B cell (primary cell): ENCODE data around the gene CPPED1. TPM values are rescaled to one million over a fixed set of nuclear protein-coding genes. Genes with fewer than 3 reads are reported as not detected.

Experiments used
- ATAC-seq: fragments of 200-7000 bp; cut with Tn5 transposase; one replicate; pipeline ENCODE4 v1.10.0; 2021; ENCODE audit warnings: low read depth, mild to moderate bottlenecking, moderate number of reproducible peaks, moderate library complexity
- CTCF ChIA-PET: fragments of 350-600 bp; sonication (Branson Sonifier 250); formaldehyde crosslinking; loops from one replicate; lab custom pipeline; 2021; ENCODE audit warnings: antibody characterized with exemption, inconsistent platforms; lab: Charles Lee
- POLR2A ChIA-PET: fragments of 350-600 bp; sonication (Branson Sonifier 250); formaldehyde crosslinking; loops from one replicate; lab custom pipeline; 2021; ENCODE audit warnings: antibody characterized with exemption; lab: Charles Lee
- DNase-seq: peaks from one replicate; pipeline ENCODE4 v3.0.0; 2013
- H2AFZ ChIP-seq: 2 replicates; pipeline ENCODE4 v1.6.1; 2012; ENCODE audit warnings: mild to moderate bottlenecking, low read depth, low read length; ENCODE audit not compliant: insufficient read depth, poor library complexity, severe bottlenecking
- H3K27ac ChIP-seq, 2 donors: 1 replicate in 1 of 2; 2 replicates in 1 of 2; pipeline ENCODE4 v1.5.1; 2012 to 2013; ENCODE audit warnings: low read length in 2 of 2, mild to moderate bottlenecking in 2 of 2, moderate library complexity in 1 of 2
- H3K27me3 ChIP-seq, 4 experiments: fragments of 200-600 bp in 1 of 4; sonication (generic) in 1 of 4; replicated peaks in 1 of 4; 1 replicate in 2 of 4; 2 replicates in 2 of 4; pipeline versions ENCODE4 v1.6.1 to v1.7.0; 2013 to 2016; ENCODE audit warnings: low read length in 3 of 4, mild to moderate bottlenecking in 2 of 4, mixed read lengths in 1 of 4, moderate library complexity in 1 of 4; ENCODE audit not compliant: insufficient read depth in 4 of 4, control insufficient read depth in 3 of 4; ENCODE audit errors: control extremely low read depth in 1 of 4
- H3K36me3 ChIP-seq, 2 experiments: replicated peaks in 1 of 2; 1 replicate in 1 of 2; 2 replicates in 1 of 2; pipeline versions ENCODE4 v1.6.1 to v1.7.1; 2013; ENCODE audit warnings: low read length in 1 of 2; ENCODE audit not compliant: insufficient read depth in 2 of 2, control insufficient read depth in 1 of 2; ENCODE audit errors: control extremely low read depth in 1 of 2, extremely low read depth in 1 of 2
- H3K4me1 ChIP-seq, 2 donors: fragments of 200-600 bp in 1 of 2; sonication (generic) in 1 of 2; 1 replicate in 1 of 2; 2 replicates in 1 of 2; pipeline versions ENCODE4 v1.5.1 to v1.6.1; 2013 to 2017; ENCODE audit warnings: low read length in 2 of 2; ENCODE audit not compliant: control insufficient read depth in 2 of 2, insufficient read depth in 2 of 2
- H3K4me2 ChIP-seq: replicated peaks from 2 replicates; pipeline ENCODE3; 2012; ENCODE audit warnings: mild to moderate bottlenecking, low read depth, low read length; ENCODE audit not compliant: poor library complexity, severe bottlenecking
- H3K4me3 ChIP-seq, 5 experiments: fragments of 200-600 bp in 1 of 5; sonication (generic) in 1 of 5; 1 replicate in 3 of 5; 2 replicates in 2 of 5; pipeline versions ENCODE4 v1.5.1 to v1.7.0; 2011 to 2016; ENCODE audit warnings: low read length in 4 of 5, mild to moderate bottlenecking in 4 of 5, low read depth in 2 of 5, control low read depth in 1 of 5, moderate library complexity in 1 of 5; ENCODE audit not compliant: insufficient read depth in 1 of 5; ENCODE audit errors: control extremely low read depth in 1 of 5, extremely low read depth in 1 of 5
- H3K79me2 ChIP-seq: fragments of 200-600 bp; sonication (generic); one replicate; pipeline ENCODE4 v1.6.0; 2016; ENCODE audit warnings: low read length; ENCODE audit not compliant: control insufficient read depth, insufficient read depth
- H3K9ac ChIP-seq: fragments of 200-600 bp; sonication (generic); 2 replicates; pipeline ENCODE4 v1.6.1; 2017; ENCODE audit warnings: mild to moderate bottlenecking, low read length, moderate library complexity
- H3K9me3 ChIP-seq, 3 donors: one replicate each; pipeline versions ENCODE4 v1.6.1 to v1.7.1; 2013; ENCODE audit warnings: low read length in 2 of 3; ENCODE audit not compliant: control insufficient read depth in 2 of 3, insufficient read depth in 1 of 3; ENCODE audit errors: control extremely low read depth in 1 of 3
- H4K20me1 ChIP-seq: 2 replicates; pipeline ENCODE4 v1.6.0; 2012; ENCODE audit warnings: mild to moderate bottlenecking, low read length; ENCODE audit not compliant: insufficient read depth, control insufficient read depth, poor library complexity, severe bottlenecking
- H3K27ac Mint-ChIP-seq: one replicate; pipeline ENCODE4 v1.8.0; 2021; ENCODE audit warnings: mixed read lengths
- H3K27me3 Mint-ChIP-seq: one replicate; pipeline ENCODE4 v1.8.0; 2021; ENCODE audit warnings: mixed read lengths
- H3K4me1 Mint-ChIP-seq: one replicate; pipeline ENCODE4 v1.8.0; 2021; ENCODE audit warnings: mixed read lengths
- H3K4me3 Mint-ChIP-seq: one replicate; pipeline ENCODE4 v1.8.0; 2021; ENCODE audit warnings: mixed read lengths
- H3K9me3 Mint-ChIP-seq: one replicate; pipeline ENCODE4 v1.8.0; 2022; ENCODE audit warnings: mixed read lengths; ENCODE audit not compliant: insufficient read depth
- EZH2 ChIP-seq: IDR thresholded peaks from 2 replicates; pipeline ENCODE4 v1.6.1; 2012; ENCODE audit warnings: borderline replicate concordance, low read depth, mild to moderate bottlenecking, moderate library complexity, low read length; ENCODE audit not compliant: insufficient read depth, poor library complexity, severe bottlenecking
- WGBS: methylation state at CpG from one replicate; pipeline ENCODE4 v1.1.5; 2013; ENCODE audit warnings: missing lambda C conversion rate; ENCODE audit not compliant: insufficient coverage; 5-methylcytosine and 5-hydroxymethylcytosine counted together
- intact Hi-C: fragments of 100-400 bp; cut with micrococcal nuclease; formaldehyde crosslinking; loops from one replicate; pipeline ENCODE4 v1.10.0; 2022
- polyA plus RNA-seq: library from polyadenylated mRNA; depleted of rRNA; stranded (reverse); fragments of >200 nt; gene quantifications from 2 replicates; pipeline ENCODE4 v1.2.3, GENCODE V29; 2012
- total RNA-seq, 2 donors: library from RNA; stranded (reverse); fragments of 120-200 nt in 1 of 2; gene quantifications; 1 replicate in 1 of 2; 2 replicates in 1 of 2; pipeline versions ENCODE4 v1.2.3 to v1.2.4, GENCODE V29; 2013 to 2022
- TF ChIP-seq, protein P1 (sequence below): fragments of 200-600 bp; IDR thresholded peaks from one replicate; pipeline ENCODE4 v1.8.0; 2022; ENCODE audit warnings: antibody characterized with exemption, mild to moderate bottlenecking

The CPPED1 gene
- total and polyA plus RNA-seq, 2 donors (not counting 1 experiment from before 2014, with no cell fraction given), result 5.9 to 11.3 TPM

DNA sequence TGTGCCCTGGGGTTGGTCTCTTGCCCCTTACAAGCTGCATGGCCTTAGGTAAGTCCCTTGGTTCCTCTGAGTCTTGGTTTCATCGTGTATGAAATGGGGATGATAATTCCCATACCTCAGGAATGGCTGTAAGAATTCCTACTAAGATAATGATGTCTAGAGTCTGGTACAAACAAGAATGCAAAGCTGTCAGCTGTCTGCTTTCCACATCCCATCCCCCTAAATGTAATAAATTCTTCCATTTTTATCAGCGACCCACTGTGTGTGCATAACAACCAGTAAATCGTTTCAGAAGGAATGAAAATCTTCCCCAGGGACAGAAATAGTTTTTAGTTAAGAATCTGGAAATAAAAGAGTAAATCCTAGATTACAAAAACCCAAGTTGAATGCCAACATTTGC, 95.4 kb downstream of the CPPED1 start:
- no peak overlapping the region for H3K4me2 ChIP-seq
- H3K27ac Mint-ChIP-seq, result no peak overlapping the region
- no peak overlapping the region for H2AFZ ChIP-seq
- H3K27me3 Mint-ChIP-seq, result no peaks in the 10 kb centered on the region
- no peaks in the 10 kb centered on the region for H3K4me1 ChIP-seq
- no peaks in the 10 kb centered on the region for H3K27me3 ChIP-seq
- H3K36me3 ChIP-seq, result peaks cover 0 to 3% of the 10 kb centered on the region in 2 experiments
- intact Hi-C loops, result no loop called here
- WGBS, result no CpG with 5 or more reads among the region's 3 CpGs
- ATAC-seq (no peak), DNase-seq (no peak)
- no peak overlapping the region for H3K4me3 Mint-ChIP-seq
- H3K9ac ChIP-seq, result no peak overlapping the region
- ChIA-PET CTCF (no interaction called here), POLR2A (no interaction called here)
- H3K9me3 Mint-ChIP-seq, result no peaks in the 10 kb centered on the region
- TF ChIP-seq, protein P1, sequence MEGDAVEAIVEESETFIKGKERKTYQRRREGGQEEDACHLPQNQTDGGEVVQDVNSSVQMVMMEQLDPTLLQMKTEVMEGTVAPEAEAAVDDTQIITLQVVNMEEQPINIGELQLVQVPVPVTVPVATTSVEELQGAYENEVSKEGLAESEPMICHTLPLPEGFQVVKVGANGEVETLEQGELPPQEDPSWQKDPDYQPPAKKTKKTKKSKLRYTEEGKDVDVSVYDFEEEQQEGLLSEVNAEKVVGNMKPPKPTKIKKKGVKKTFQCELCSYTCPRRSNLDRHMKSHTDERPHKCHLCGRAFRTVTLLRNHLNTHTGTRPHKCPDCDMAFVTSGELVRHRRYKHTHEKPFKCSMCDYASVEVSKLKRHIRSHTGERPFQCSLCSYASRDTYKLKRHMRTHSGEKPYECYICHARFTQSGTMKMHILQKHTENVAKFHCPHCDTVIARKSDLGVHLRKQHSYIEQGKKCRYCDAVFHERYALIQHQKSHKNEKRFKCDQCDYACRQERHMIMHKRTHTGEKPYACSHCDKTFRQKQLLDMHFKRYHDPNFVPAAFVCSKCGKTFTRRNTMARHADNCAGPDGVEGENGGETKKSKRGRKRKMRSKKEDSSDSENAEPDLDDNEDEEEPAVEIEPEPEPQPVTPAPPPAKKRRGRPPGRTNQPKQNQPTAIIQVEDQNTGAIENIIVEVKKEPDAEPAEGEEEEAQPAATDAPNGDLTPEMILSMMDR, result no peak
- TF ChIP-seq EZH2, result no peak
- H3K9me3 ChIP-seq, result no peaks in the 10 kb centered on the region
- H3K79me2 ChIP-seq, result no peaks in the 10 kb centered on the region
- no peak overlapping the region for H3K27ac ChIP-seq
- H4K20me1 ChIP-seq, result no peaks in the 10 kb centered on the region
- H3K4me3 ChIP-seq, result no peak overlapping the region
- no peaks in the 10 kb centered on the region for H3K4me1 Mint-ChIP-seq

DNA sequence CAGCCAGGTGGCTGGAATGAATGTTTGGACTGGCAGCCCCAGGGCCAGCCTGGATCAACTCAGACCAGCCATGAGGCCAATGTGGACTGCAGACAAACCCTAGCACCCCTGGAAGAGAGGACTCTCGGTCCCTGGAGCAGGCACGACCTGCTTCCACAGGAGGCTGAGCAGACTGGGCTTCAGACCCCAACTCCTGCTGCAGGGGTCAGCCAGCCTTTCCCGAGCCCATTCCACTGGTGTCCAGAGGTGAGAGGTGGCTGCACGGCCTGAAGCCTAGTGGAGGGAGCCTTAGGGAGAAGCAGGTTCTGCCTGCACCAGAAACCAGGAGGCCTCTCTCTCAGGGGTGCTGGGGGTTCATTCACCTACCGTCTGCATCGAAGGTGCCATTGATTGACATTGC, 97.1 kb downstream of the CPPED1 start:
- Histone ChIP-seq H3K4me3 (no peak overlapping the region), H3K79me2 (no peaks in the 10 kb centered on the region), H4K20me1 (no peaks in the 10 kb centered on the region), H2AFZ (no peak overlapping the region), H3K9ac (no peak overlapping the region), H3K27me3 (no peaks in the 10 kb centered on the region), H3K27ac (no peak overlapping the region), H3K9me3 (no peaks in the 10 kb centered on the region), H3K4me1 (no peaks in the 10 kb centered on the region), H3K36me3 (peaks cover 0 to 3% of the 10 kb centered on the region in 2 experiments), H3K4me2 (no peak overlapping the region)
- no peak for ATAC-seq
- ChIA-PET CTCF (no interaction called here), POLR2A (no interaction called here)
- no peak for TF ChIP-seq EZH2
- TF ChIP-seq, protein P1, result no peak
- 98% methylated on average over 5 of the region's 6 CpGs for WGBS
- no peak overlapping the region for H3K4me3 Mint-ChIP-seq
- H3K4me1 Mint-ChIP-seq, result no peaks in the 10 kb centered on the region
- DNase-seq, result no peak
- no peak overlapping the region for H3K27ac Mint-ChIP-seq
- no peaks in the 10 kb centered on the region for H3K9me3 Mint-ChIP-seq
- intact Hi-C loops, result no loop called here
- H3K27me3 Mint-ChIP-seq, result no peaks in the 10 kb centered on the region
